ENCODE measurements around the gene FAM124A.

GRCh38 chr13:51194942-51195341 is 27.3 kb upstream of the FAM124A start:
- TF ChIP-seq POLR2A (IDR thresholded peaks at IDR 0.05; ENCODE audit: borderline replicate concordance, extremely low read depth, insufficient read depth, insufficient read length) (no peak), SIN3A (IDR thresholded peaks at IDR 0.05; ENCODE audit: low read depth) (no peak), EZH2 (IDR thresholded peaks at IDR 0.05) (no peak), MAX (IDR thresholded peaks at IDR 0.05) (no peak), EZH2phosphoT487 (IDR thresholded peaks at IDR 0.05; ENCODE audit: borderline replicate concordance) (no peak), REST (IDR thresholded peaks at IDR 0.05; ENCODE audit: low read depth) (no peak), POLR2AphosphoS5 (IDR thresholded peaks at IDR 0.05; ENCODE audit: low read depth, low read length) (no peak), ZNF274 (IDR thresholded peaks at IDR 0.05; ENCODE audit: low read depth, low read length) (no peak), TCF7L2 (IDR thresholded peaks at IDR 0.05; ENCODE audit: borderline replicate concordance, extremely low read depth, insufficient read depth, insufficient read length) (no peak)
- TF ChIP-seq, protein P1, sequence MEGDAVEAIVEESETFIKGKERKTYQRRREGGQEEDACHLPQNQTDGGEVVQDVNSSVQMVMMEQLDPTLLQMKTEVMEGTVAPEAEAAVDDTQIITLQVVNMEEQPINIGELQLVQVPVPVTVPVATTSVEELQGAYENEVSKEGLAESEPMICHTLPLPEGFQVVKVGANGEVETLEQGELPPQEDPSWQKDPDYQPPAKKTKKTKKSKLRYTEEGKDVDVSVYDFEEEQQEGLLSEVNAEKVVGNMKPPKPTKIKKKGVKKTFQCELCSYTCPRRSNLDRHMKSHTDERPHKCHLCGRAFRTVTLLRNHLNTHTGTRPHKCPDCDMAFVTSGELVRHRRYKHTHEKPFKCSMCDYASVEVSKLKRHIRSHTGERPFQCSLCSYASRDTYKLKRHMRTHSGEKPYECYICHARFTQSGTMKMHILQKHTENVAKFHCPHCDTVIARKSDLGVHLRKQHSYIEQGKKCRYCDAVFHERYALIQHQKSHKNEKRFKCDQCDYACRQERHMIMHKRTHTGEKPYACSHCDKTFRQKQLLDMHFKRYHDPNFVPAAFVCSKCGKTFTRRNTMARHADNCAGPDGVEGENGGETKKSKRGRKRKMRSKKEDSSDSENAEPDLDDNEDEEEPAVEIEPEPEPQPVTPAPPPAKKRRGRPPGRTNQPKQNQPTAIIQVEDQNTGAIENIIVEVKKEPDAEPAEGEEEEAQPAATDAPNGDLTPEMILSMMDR (IDR thresholded peaks at IDR 0.05 in 2 of 3, conservative IDR thresholded peaks at IDR 0.05 in 1 of 3; ENCODE audit: borderline replicate concordance in 1 of 3, insufficient read depth in 1 of 3, low read depth in 2 of 3, low read length in 2 of 3): no peak
